HG03469 (cell line): ENCODE data around the gene ME3.

Experiments used
- ATAC-seq: cut with Tn5 transposase; IDR thresholded peaks from one replicate; pipeline ENCODE4 v1.9.1; 2021; ENCODE audit warnings: mild to moderate bottlenecking, moderate library complexity, moderate number of reproducible peaks; ENCODE audit not compliant: unreplicated experiment

The ME3 gene

DNA sequence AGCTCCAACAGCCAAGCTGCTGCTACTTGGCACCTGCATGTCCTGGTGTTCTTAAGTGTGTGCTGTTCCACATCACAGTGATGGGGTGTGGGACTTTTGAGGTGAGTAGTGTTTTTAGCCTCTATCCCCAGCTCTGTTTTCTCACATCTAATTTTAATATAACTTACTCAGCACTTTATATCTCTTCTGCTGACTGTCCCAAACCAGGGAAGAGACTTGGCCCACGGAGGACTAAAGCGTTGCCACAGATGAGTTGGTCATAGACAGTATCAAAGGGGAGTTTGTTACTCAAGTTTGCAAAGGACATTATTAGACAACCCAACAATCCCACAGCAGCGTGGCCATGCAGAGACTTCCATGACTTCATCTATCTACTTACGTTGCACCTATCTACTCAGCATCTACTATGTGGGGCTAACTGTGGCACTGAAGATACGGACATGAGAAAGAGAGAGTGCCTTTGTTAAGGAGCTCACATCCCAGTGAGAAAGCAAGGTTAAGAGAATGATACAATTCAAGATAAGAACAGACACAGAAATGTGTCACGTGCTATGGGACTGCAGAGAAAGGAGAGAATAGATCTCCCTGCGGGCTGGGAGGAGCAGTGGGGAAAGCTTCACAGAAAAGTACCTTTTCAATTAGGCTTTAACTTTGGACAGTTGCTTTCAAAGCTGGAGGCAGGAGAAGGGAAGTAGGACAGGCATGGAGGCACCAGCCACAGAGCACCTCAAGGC, 82.4 kb downstream of the ME3 start:
- no peak for ATAC-seq

DNA sequence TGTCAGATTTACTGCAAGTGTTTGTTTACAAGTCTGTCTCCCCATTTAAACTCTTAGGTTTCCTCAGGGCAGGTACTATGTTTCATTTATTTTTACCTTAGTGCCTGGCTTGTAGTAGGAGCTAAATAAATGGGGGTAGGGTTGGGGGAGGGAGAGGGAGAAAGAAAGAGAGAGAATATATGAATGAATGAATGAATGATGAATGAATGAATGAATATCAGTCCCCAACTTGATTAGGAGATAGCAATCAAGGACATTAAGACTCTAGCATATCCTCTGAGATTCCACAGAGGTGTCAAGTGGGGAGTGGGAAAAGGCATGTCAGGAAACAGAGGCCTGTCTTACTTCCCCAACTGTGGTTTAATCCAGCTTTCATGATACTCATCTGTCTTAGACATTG, 83.2 kb downstream of the ME3 start:
- no peak for ATAC-seq

DNA sequence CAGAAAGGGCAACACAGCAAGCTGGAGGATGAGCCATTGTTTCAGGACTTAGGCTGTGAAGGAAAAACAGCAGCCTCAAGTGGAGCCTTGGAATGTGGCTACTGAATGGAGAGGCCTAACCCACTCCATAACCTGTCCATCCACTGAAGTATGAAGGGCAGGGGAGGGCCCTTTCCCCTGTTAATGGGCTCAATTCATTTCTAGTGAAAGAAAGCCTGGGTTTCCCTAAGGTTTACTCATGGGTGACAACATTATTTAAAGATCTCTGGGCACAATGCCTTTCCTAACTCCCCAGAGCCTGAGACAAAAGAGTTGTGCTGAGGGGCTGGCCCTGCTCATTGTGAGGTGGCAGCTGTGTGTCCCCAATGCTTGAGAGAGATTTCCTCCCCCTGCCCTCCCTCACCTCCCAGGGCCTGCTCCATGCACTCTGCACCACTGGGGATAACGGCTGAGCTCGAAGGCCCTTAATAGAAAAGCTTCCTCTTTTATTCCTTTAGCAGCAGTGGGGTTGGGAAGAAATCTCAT, 83.8 kb downstream of the ME3 start:
- ATAC-seq: no peak

DNA sequence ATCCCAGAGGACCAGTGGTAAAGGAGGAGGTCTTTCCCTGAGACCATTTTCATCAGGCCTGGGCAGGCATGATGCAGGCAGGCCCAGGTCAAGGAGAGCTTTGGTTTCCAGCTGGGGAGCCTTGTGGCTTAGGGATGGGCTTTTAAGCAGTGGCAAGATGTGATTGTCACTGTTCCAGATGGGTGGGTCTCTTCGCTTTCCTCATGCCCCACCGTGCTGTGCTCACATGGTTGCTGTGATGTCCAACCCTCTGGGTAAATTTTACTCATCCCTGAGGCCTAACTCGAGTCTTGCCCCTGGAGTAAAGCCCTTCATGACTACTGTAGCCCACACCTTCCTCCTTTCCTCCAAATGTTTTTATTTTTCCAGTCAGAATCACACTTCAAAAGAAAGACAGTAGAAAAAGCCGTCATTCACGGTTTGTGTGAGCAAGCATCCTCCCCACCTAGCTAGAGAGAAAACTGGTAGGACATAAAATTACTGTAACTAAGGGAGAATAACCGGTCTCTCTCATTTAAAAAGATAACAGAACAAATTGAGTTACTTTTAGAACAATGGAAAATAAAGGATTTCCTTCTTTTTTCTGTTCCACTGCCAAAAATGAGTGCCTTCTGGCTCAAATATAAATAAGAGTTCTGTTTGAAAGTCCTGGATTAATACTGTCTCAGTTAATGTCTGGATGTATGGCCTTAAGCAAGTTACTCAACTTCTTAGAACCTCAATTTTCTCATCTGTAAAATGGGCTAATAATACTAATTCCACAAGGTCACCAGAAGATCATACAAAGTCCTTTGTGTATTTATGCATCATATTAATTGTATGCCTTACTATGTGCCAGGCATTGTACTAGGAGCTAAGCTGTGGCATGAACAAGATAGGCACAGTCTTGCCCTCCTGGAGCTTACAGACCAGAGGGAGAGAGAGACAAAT, 84.9 kb downstream of the ME3 start:
- ATAC-seq: no peak

DNA sequence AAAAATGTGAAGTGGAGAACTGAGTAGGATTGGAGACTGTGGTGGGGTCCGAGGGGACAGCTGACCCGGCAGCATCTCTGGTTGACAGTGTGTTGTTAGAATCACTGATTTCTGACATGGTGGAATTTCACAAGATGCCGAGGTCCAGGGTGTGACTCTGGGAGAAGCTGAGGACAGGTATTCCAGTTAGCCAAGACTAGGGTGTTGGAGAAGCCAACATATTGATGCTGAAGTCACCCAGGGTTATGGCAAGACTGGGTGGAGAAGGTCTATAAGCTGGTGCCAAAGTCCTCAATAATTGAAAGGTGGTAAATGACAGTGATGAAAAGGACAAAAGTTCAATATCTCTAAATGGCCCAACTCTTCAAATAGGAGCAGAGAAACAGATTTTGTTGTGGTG, 86.1 kb downstream of the ME3 start:
- no peak for ATAC-seq

DNA sequence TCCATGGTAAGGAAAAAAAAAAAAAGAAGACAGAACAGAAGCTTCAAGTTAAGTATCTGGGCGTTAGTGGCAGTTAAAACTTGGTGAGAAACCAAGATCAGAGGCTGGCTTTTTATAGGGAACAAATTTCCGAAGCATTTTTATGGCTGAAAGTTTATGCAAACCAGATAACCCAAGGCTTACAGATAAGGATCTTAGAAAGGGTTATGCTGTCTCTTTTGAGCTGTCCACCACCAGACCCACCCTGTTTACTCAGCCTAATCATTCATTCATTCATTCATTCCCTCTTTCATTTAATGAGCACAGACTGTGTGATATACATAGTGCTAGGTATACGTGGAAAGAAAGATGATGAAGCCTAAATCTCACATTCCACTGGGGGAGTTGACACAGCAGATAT, 89.5 kb downstream of the ME3 start:
- ATAC-seq: no peak

DNA sequence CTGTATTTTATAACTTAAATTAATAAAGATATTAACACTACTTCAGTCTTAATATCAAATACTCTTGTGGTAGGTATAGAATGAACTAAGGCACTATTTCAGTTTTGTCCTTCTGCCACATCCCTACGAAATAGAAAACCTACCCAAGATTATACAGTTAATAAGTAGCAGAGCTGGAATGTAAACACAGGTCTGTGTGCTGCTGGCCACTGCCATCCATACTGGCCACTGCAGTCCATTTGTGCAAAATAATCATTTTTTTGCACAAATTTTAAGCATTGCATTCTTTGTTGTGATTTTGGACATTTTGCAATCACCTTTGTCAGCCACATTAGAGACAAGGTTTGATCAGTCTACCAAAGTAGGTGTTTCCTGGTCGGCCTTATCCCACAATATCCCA, 91.9 kb downstream of the ME3 start:
- no peak for ATAC-seq

DNA sequence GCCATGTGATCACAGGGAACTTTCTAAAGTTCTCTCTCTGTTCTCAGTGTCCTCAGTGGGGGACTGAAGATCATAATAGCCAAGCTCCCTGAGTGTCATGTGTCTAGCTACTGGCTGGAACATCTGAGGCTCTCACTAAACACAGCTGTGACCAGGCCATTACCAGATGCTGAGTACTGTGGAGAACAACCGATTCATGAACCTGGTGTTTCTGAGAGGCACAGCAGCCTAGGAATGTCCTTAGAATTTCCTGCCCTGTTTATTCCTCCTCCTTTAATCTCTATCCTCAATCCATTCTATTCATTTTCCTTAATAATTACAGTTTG, 93.0 kb downstream of the ME3 start:
- no peak for ATAC-seq

DNA sequence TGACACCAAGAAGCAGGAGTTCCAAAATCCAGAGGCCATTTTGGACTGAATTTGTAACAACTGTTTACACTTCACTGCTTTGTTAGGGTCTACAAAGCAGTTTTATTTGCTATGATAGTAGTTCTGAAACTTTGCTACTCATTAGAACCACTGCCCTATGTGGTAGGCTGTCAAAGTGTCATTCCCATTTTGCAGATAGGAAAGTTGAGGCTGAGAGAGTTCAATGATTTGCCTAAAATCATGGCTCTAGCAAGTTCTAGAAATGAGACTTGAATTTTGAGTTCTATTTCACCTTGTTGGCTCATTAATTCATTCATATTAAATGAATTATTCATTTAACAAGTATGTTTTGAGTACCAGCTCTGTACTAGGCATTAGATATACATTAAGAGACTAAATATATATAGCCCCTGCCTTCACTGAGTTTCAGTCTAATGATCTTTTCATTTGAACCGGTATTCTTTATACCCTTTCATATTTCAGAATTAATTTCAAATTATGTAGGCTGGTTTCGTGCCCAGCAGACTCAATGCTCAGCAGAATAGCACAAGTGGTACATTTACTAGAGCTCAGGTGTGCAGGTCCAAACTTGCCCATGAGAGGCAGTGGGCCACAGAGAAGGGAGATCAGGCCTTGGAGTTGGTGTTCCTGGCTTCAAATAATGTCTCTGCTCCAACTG, 93.5 kb downstream of the ME3 start:
- no peak for ATAC-seq

DNA sequence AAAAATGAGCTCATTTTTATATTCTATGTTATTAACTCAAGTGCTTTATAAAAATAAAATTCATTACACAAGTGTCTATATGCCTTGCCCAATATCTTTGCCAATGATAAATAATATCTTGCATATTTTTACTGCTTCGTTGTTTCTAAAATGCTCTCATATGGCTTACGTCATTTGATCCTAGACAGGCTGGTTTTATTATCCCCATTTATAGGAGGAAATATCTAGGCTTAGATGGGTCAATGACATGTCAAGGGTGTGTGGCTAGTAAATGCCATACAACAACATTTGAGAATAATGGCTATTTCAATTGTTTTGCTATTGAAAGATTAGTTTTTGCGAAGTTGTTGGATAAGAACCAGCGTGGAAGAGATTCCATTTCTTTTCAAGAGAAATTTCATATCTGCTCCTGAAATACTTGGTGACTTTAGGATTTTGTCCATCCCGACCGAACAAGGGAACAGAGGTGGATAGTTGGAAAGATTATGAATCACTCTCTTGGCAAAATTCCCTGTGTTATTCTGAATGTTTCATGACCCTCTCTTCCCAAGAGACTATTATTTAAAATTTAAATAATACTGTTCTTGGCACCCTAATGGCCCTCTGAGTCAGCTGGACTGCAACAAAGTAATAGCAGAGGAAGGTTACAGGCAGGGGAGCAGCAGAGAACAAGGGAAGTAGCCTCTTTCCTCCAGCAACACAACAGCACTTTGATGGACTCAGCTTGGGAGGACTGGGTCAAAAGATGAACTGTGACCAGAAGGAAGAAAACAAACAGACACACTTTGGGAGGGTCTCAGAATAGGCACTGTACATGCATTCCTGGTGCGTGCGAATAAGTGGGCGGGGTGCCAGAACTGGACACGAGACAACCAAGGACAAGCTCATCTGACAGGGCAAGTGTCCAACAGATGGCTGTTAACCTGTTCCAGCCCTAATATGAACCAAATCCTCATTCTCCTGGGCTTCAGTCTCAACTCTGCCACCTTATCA, 94.5 kb downstream of the ME3 start:
- no peak for ATAC-seq

DNA sequence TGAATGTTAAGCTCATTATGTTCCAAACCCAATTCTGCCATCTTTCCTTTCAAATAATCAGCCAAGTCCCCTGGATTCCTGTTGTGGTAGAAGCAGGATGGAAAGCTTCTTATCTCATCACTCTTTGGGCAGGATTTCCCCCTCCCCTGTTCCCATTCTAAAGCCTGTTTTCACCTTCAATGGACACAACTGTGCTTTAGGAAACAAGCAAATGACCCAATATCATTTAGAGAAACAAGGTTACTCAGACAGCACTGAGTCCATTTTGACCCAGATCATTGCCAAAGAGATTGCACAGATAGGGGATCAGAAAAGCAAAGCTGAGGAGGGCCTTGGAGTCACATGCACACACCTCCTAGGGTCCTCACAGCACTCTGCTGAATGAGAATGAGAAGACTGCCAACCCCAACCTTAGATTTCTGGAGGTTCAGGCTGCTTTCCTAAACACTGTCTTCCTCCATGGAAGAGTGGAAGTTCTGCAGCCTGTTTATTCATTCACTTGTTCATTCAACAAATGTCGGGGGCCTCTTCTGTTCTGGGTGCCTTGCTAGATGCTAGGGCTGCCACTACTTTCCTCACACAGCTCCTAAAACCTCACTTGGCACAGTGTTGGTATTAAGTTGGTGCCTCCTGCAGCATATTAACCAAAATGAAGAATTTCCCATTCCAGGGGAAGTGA, 95.3 kb downstream of the ME3 start:
- no peak for ATAC-seq

DNA sequence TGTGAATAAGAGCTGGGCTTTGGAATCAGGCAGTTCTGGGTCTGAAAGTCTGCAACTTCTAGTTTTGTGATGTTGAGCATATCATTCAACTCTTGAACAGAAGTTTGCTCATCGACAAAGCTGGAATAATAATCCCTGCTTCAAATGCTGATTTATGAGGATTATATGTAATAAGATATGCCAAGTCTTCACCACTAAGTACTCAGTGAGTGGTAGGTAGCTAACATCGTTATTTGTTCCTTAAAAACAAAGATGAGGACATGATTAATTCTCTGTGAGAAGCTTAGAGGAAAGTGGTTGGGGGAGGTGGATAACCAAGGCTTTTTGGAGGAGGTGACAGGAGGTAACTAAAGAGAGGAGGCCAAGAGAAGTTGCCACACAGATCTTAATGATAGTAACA, 96.5 kb downstream of the ME3 start:
- ATAC-seq: no peak

DNA sequence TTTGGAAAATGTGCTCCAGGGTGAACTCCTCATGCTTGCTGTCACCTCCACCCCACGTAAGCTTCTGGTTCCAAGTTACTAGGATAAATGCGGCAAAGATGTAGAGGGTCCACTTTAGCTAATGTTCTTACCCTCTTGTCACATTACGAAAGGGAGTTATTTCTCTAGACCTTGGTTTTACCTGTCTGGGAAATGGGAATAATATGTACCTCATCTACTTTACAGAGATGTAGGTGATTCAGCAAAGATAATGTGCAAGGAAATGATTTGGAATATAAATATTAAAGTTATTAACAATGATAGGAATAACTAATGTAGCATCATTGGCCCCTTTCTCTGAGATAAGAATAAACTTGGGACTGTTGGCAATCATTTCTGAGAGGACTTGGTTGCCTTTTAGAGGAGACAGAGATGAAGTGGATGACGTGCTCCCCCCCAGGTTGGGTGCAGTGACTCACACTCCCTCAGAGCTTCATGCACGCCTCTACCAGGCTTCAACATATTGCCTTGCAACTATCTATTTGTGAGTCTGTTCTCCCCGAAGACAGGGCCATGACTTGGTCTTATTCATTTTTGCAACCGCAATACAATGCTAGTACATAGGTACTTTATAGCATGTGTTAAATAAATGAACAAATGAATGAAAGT, 97.1 kb downstream of the ME3 start:
- no peak for ATAC-seq

DNA sequence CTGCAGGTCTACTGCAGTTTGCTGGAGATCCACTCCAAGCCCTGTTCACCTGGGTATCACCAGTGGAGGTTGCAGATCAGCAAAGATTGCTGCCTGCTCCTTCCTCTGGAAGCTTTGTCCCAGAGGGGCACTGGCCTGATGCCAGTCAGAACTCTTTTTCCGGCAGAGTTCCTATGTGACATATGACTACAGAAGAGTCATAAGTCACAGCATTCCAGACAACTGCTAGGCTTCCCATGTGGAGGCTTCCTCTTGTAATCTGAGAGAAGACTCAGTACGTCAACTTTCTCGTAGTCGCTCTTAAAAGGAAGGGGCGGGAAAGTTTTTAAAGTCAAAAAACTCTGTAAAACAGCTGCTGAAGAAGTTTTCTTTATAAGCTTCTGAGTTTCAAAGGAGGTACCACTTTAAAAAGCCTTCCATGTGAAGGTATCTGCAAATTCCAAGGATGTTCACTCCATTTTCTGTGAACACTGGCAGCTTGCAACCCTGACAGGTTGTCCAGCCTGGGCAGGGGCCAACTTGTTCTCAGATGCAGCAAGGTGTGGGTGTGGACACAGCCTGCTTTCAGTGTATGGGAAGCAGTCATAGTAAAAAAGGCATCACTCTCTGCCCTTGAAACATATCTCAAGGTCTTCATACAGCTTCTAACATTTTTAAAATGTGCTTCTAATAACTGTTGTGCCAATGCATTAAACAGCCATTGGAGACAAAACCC, 97.8 kb downstream of the ME3 start:
- ATAC-seq: no peak

DNA sequence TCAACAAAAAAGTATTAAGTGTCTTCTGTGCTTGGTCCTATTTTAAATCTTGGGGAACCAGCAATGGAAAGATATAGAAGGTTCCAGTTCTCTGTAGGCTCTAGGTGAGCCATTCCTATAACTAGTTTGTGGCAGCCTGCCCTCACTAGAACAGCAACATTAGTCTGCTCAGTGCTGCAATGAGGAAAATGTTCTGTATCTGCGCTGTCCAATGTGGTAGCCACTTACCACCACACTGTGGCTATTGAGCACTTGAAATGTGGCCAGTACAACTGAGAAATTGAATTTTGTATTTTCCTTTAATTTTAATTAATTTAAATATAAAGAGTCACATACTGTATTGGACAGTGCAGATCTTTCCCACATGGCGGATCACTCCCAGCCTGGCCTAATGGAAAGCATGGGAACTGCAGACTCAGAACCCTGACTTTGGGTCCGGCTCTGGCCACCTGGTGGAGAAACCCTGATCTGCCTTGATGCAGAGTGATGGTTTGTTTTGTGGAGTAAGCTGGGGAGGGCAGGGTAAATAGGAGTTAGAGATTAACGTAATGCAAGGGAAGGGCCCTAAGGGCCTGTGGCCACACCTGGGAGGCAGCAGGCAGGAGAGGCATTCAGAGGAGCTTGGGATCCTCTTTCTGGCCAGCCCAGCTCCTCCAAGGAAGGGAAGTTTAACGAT, 101.0 kb downstream of the ME3 start:
- no peak for ATAC-seq

DNA sequence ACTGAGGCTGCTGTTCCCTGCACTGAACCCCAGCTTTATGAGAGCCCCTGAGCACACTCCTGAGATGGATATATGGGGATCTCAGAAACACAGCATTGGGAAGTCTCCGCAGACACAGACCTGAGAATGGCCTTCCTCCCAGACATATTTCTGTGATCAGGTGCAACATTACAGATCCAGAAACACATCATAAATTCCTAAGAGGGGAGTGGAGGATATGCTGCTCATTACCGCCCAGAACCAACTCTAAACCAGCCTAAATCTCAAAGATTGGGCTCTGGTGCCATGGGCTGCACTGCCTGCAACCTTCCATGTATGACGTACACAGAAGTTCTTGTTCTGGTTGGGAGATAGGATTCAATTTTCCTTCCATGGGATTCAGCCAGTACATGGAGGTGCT, 102.0 kb downstream of the ME3 start:
- ATAC-seq: no peak

DNA sequence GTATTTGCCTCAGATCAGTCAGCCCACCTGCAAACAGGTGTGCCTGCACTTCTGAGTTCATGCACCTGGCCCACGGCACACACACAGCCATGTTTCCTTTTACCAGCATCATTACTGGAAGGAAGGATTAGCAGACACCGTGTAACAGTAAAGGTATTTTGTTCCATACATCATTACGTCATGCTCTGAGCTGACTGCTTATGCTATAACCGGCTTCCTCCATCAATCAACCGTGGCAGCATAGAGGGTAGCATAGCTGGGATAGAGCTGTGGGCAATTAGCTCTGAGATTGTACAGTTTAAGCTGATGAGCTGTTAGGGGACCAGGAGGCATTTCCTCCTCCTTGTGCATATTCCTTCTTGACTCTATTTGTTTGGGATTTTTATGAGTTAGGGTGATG, 102.4 kb downstream of the ME3 start:
- ATAC-seq: no peak

DNA sequence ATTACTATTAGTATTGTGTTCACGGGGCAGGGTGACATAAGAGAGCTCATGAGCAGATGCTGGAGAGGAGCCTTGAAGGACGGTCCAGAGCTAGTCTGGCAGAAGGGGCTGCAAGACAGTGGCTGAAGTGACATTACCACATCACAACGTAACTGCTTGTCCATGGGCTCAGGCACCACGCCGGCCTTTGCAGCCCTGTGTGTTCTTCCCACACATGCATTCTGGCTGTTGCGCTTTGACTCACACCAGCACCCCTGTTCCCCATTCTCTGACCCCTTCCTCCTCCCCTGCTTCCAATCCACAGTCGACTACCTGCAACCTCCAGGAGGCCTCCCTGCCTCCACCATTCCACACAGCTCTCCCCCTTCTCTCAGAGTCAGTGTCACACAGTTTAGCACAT, 103.3 kb downstream of the ME3 start:
- no peak for ATAC-seq
